ENCODE measurements around the gene CACNA1H.

The CACNA1H gene

DNA sequence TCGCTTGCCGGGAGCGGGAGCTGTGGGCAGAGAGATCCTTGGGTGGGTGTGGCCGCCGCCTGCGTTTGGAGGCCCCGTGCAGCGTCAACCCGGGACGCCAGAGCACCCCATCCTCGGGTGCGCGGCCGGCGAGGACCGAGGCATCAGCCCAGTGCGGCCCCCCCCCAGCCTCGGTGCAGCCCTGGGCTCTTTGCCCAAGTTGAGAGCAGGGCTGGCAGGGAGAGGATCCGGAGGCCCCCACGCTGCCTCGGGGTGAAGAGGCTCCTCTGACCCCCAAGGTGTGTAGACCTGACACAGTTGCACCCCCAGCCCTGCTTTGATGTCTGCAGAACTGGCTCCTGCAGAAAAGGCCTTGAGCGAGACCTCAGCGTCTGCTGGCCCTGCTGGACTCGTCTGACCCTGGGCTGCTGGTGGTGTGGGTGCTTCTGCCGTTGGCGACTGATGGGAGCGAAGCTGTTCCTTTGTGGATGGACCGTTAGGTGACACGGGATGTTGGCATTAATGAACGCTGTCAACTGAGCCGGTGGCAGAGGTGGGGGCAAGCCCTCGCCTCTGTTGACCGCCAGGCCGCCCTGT, 8.0 kb downstream of the CACNA1H start:
- no peaks in the 10 kb centered on the region for H3K36me3 ChIP-seq (ENCODE audit: insufficient read depth)
- no peak overlapping the region for H3K27ac ChIP-seq
- H3K79me2 ChIP-seq (ENCODE audit: insufficient read depth, low read depth), result no peaks in the 10 kb centered on the region
- H4K20me1 ChIP-seq (ENCODE audit: insufficient read depth), result no peaks in the 10 kb centered on the region
- H3K4me3 ChIP-seq (IDR thresholded peaks at IDR 0.05; ENCODE audit: insufficient read depth, low read depth, low read length), result no peak overlapping the region
- H3K9ac ChIP-seq, result no peak overlapping the region
- H2AFZ ChIP-seq (ENCODE audit: low read depth), result no peak overlapping the region
- no peak for TF ChIP-seq CTCF (conservative IDR thresholded peaks at IDR 0.05; ENCODE audit: low read depth, low read length)
- H3K4me1 ChIP-seq (ENCODE audit: low read depth, poor library complexity, severe bottlenecking), result no peaks in the 10 kb centered on the region
- peaks cover 99% of the 10 kb centered on the region for H3K27me3 ChIP-seq (ENCODE audit: insufficient read depth, low read depth)
- no peak overlapping the region for H3K4me2 ChIP-seq

DNA sequence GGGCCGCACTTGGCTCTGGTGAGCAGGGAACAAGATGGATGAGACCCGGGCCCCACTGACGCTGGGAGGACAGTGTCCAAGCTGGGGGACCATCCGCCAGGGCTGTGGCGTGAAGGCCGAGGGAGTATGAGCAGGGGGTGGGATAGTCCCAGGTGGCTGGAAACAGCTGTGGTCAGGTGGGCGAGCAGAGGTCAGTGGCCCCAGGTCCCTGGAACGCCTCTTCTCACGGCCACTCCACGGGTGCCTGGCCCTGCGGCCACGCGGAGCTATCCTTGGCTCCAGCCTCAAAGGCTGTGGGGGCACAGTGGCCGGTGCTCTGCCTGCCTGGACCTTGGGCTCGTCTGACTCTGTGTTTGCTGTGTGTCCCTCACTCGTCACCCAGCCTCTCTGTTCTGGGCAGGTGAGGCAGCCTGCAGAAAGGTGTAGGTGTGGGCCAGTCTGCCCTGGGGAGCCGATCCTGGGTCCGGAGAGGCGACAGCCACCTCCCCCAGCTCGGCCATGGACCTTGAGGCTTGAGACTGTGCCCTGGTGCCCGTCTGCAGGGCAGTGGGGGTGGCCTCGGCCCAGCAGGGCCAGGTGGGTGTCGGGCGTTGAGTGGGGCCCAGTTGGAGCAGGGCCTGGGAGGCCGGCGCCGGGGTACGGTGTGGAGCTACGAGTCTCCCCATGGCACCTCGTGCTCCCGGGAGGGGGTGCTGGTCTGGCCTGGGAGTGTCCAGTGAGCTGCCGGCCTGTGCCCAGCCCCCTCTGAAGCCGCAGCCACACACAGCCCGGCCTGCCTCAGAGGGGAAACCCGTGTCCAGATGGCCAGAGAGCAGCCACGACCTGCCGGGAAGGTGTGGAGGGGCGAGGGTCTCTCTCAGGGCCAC, 10.0 kb downstream of the CACNA1H start:
- no peaks in the 10 kb centered on the region for H3K4me1 ChIP-seq (ENCODE audit: low read depth, poor library complexity, severe bottlenecking)
- TF ChIP-seq CTCF (conservative IDR thresholded peaks at IDR 0.05; ENCODE audit: low read depth, low read length), result no peak
- H3K79me2 ChIP-seq (ENCODE audit: insufficient read depth, low read depth), result no peaks in the 10 kb centered on the region
- H3K27me3 ChIP-seq (ENCODE audit: insufficient read depth, low read depth), result peaks cover 99% of the 10 kb centered on the region
- H3K4me3 ChIP-seq (IDR thresholded peaks at IDR 0.05; ENCODE audit: insufficient read depth, low read depth, low read length), result no peak overlapping the region
- H3K4me2 ChIP-seq, result no peak overlapping the region
- H3K27ac ChIP-seq, result no peak overlapping the region
- no peaks in the 10 kb centered on the region for H3K36me3 ChIP-seq (ENCODE audit: insufficient read depth)
- H4K20me1 ChIP-seq (ENCODE audit: insufficient read depth), result no peaks in the 10 kb centered on the region
- H3K9ac ChIP-seq, result no peak overlapping the region
- H2AFZ ChIP-seq (ENCODE audit: low read depth), result no peak overlapping the region

DNA sequence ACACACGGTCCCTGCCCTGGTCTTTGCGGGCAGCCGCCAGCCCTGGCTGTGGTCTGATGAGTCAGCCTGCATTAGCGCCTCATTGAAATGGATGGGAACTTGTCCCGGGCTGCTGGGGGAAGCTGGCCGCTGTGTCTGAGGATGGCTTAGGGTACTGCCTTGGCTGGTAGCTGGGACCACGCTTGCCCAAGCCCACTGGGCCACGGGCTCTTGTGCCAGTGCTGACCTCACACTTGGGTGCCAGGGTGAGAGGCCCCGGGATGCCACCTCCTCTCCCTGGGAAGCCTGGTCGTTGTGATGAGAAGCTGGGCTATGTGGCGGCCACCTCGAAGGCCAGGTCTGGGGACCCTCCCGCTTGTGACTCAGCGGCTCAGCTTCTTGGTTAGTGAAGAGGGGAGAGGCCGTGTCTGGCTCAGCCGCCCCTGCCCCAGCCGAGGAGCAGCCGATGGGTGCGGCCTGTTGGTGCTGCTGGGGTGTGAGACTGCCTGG, 10.7 kb downstream of the CACNA1H start:
- no peak overlapping the region for H2AFZ ChIP-seq (ENCODE audit: low read depth)
- no peak overlapping the region for H3K27ac ChIP-seq
- TF ChIP-seq CTCF (conservative IDR thresholded peaks at IDR 0.05; ENCODE audit: low read depth, low read length), result no peak
- no peak overlapping the region for H3K9ac ChIP-seq
- no peaks in the 10 kb centered on the region for H3K36me3 ChIP-seq (ENCODE audit: insufficient read depth)
- no peaks in the 10 kb centered on the region for H3K4me1 ChIP-seq (ENCODE audit: low read depth, poor library complexity, severe bottlenecking)
- H3K79me2 ChIP-seq (ENCODE audit: insufficient read depth, low read depth), result no peaks in the 10 kb centered on the region
- H3K27me3 ChIP-seq (ENCODE audit: insufficient read depth, low read depth), result peaks cover 99% of the 10 kb centered on the region
- H4K20me1 ChIP-seq (ENCODE audit: insufficient read depth), result no peaks in the 10 kb centered on the region
- no peak overlapping the region for H3K4me3 ChIP-seq (IDR thresholded peaks at IDR 0.05; ENCODE audit: insufficient read depth, low read depth, low read length)
- no peak overlapping the region for H3K4me2 ChIP-seq

DNA sequence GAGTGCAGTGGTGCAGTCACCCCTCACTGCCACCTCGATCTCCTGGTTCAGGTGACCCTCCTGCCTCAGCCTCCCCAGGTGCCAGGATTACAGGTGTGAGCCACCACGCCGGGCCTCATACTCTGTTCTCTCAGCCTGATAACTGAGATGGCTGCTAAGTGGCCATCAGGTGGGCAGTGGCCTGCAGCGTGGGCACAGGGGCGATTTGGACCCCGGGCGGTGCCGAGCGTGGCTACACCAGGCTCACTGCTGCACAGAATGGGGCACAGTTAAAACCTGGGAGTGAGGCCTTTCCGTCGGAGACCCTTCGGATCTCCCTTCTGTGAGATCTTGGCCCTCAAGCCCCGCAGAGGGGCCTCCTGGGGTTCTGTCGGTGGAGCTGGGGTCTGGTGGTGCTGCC, 11.5 kb downstream of the CACNA1H start:
- no peak for TF ChIP-seq CTCF (conservative IDR thresholded peaks at IDR 0.05; ENCODE audit: low read depth, low read length)
- Histone ChIP-seq H3K79me2 (ENCODE audit: insufficient read depth, low read depth) (no peaks in the 10 kb centered on the region), H3K4me2 (no peak overlapping the region)

More for the DNA sequence above, 11.5 kb downstream of the CACNA1H start:
- Histone ChIP-seq H3K4me3 (IDR thresholded peaks at IDR 0.05; ENCODE audit: insufficient read depth, low read depth, low read length) (no peak overlapping the region), H3K27me3 (ENCODE audit: insufficient read depth, low read depth) (peaks cover 96% of the 10 kb centered on the region), H3K4me1 (ENCODE audit: low read depth, poor library complexity, severe bottlenecking) (no peaks in the 10 kb centered on the region), H2AFZ (ENCODE audit: low read depth) (no peak overlapping the region), H4K20me1 (ENCODE audit: insufficient read depth) (no peaks in the 10 kb centered on the region), H3K27ac (no peak overlapping the region), H3K9ac (no peak overlapping the region), H3K36me3 (ENCODE audit: insufficient read depth) (no peaks in the 10 kb centered on the region)
